SK-N-SH treated with all-trans-retinoic acid at 6 μM for 48 hours (cell line): ENCODE data around the gene ABCC1.

Experiments
- ATAC-seq: fragments of 200-7000 bp; cut with Tn5 transposase; 3 replicates; pipeline ENCODE4 v1.9.1; 2020; ENCODE audit warnings: mild to moderate bottlenecking, moderate library complexity
- ARNTL ChIP-seq: fragments of 450-650 bp; formaldehyde crosslinking; IDR thresholded peaks from 2 replicates; pipeline ENCODE4 v1.5.0; 2020; ENCODE audit warnings: low read depth, mild to moderate bottlenecking, moderate library complexity, borderline replicate concordance
- BACH2 ChIP-seq: fragments of 250-450 bp; sonication (Bioruptor Pico); IDR thresholded peaks from 2 replicates; pipeline ENCODE4 v1.9.0; 2021; ENCODE audit warnings: mild to moderate bottlenecking, borderline replicate concordance
- CREB5 ChIP-seq: fragments of 250-450 bp; sonication (Bioruptor Pico); IDR thresholded peaks from 2 replicates; pipeline ENCODE4 v1.5.1; 2020; ENCODE audit warnings: low read depth, mild to moderate bottlenecking, moderate library complexity
- CSDC2 ChIP-seq: fragments of 250-450 bp; sonication (Bioruptor Pico); IDR thresholded peaks from 2 replicates; pipeline ENCODE4 v1.5.0; 2020; ENCODE audit warnings: mild to moderate bottlenecking, moderate library complexity
- CSRNP3 ChIP-seq: fragments of 250-450 bp; sonication (Bioruptor Pico); IDR thresholded peaks from 2 replicates; pipeline ENCODE4 v1.5.1; 2021; ENCODE audit warnings: mild to moderate bottlenecking, moderate library complexity
- ESRRG ChIP-seq: fragments of 250-450 bp; sonication (Bioruptor Pico); IDR thresholded peaks from 2 replicates; pipeline ENCODE4 v1.6.1; 2021; ENCODE audit warnings: mild to moderate bottlenecking
- ISL1 ChIP-seq: fragments of 250-450 bp; sonication (Bioruptor Pico); IDR thresholded peaks from 2 replicates; pipeline ENCODE4 v2.1.2; 2022; ENCODE audit warnings: mild to moderate bottlenecking, moderate library complexity
- OSR1 ChIP-seq: fragments of 250-450 bp; sonication (Bioruptor Pico); IDR thresholded peaks from 2 replicates; pipeline ENCODE4 v1.8.0; 2022; ENCODE audit warnings: moderate library complexity, mild to moderate bottlenecking, inconsistent platforms
- PATZ1 ChIP-seq: fragments of 250-450 bp; sonication (Bioruptor Pico); IDR thresholded peaks from 2 replicates; pipeline ENCODE4 v1.8.0; 2020; ENCODE audit warnings: mild to moderate bottlenecking, moderate library complexity, borderline replicate concordance
- POU6F1 ChIP-seq: fragments of 250-450 bp; sonication (Bioruptor Pico); IDR thresholded peaks from 2 replicates; pipeline ENCODE4 v1.8.0; 2021; ENCODE audit warnings: low read depth, mild to moderate bottlenecking, moderate library complexity, borderline replicate concordance
- PPARA ChIP-seq: fragments of 250-450 bp; sonication (Bioruptor Pico); IDR thresholded peaks from 2 replicates; pipeline ENCODE4 v1.5.0; 2020; ENCODE audit warnings: mild to moderate bottlenecking, borderline replicate concordance
- RARB ChIP-seq: fragments of 250-450 bp; sonication (Bioruptor Pico); IDR thresholded peaks from 2 replicates; pipeline ENCODE4 v1.8.0; 2021; ENCODE audit warnings: mild to moderate bottlenecking, moderate library complexity
- SNAI2 ChIP-seq: fragments of 250-450 bp; sonication (Bioruptor Pico); IDR thresholded peaks from 2 replicates; pipeline ENCODE4 v1.5.0; 2020; ENCODE audit warnings: mild to moderate bottlenecking, moderate library complexity
- TCF4 ChIP-seq: fragments of 250-450 bp; sonication (Bioruptor Pico); IDR thresholded peaks from 2 replicates; pipeline ENCODE4 v1.8.0; 2021; ENCODE audit warnings: mild to moderate bottlenecking, moderate library complexity, borderline replicate concordance
- TOX ChIP-seq: fragments of 250-450 bp; sonication (Bioruptor Pico); IDR thresholded peaks from 2 replicates; pipeline ENCODE4 v1.8.0; 2021; ENCODE audit warnings: mild to moderate bottlenecking, moderate library complexity, borderline replicate concordance
- TSHZ2 ChIP-seq: fragments of 250-450 bp; sonication (Bioruptor Pico); IDR thresholded peaks from 2 replicates; pipeline ENCODE4 v1.5.0; 2020; ENCODE audit warnings: mild to moderate bottlenecking, moderate library complexity
- ZC3H10 ChIP-seq: fragments of 250-450 bp; sonication (Bioruptor Pico); IDR thresholded peaks from 2 replicates; pipeline ENCODE4 v1.5.1; 2021; ENCODE audit warnings: mild to moderate bottlenecking, moderate library complexity
- ZFP3 ChIP-seq: fragments of 250-450 bp; sonication (Bioruptor Pico); IDR thresholded peaks from 2 replicates; pipeline ENCODE4 v1.5.0; 2020; ENCODE audit warnings: mild to moderate bottlenecking, moderate library complexity
- ZFP30 ChIP-seq: fragments of 450-650 bp; formaldehyde crosslinking; IDR thresholded peaks from 2 replicates; pipeline ENCODE4 v1.5.0; 2022; ENCODE audit warnings: mild to moderate bottlenecking, moderate library complexity
- ZNF565 ChIP-seq: fragments of 450-650 bp; formaldehyde crosslinking; conservative IDR thresholded peaks from 2 replicates; pipeline ENCODE4 v1.5.0; 2020; ENCODE audit warnings: low read depth, mild to moderate bottlenecking, moderate library complexity
- ZNF70 ChIP-seq: fragments of 450-650 bp; formaldehyde crosslinking; IDR thresholded peaks from 2 replicates; pipeline ENCODE4 v1.5.0; 2020; ENCODE audit warnings: mild to moderate bottlenecking, moderate library complexity
- ZNF8 ChIP-seq: fragments of 450-650 bp; formaldehyde crosslinking; IDR thresholded peaks from 2 replicates; pipeline ENCODE4 v1.5.0; 2020; ENCODE audit warnings: mild to moderate bottlenecking, moderate library complexity

Gene ABCC1

GRCh38 chr16:16141784-16142396, 192.5 kb downstream of the ABCC1 start:
- TF ChIP-seq TCF4 (CRISPR knock-in tag) (no peak), ZC3H10 (no peak), POU6F1 (CRISPR knock-in tag) (no peak), ARNTL (CRISPR knock-in tag) (no peak), OSR1 (CRISPR knock-in tag) (no peak), PATZ1 (CRISPR knock-in tag) (no peak), CSDC2 (CRISPR knock-in tag) (no peak), TOX (CRISPR knock-in tag) (no peak), CREB5 (no peak), ISL1 (CRISPR knock-in tag) (no peak), ZNF8 (CRISPR knock-in tag) (no peak), ESRRG (CRISPR knock-in tag) (no peak), ZFP3 (CRISPR knock-in tag) (no peak), PPARA (CRISPR knock-in tag) (no peak)
- no peak for ATAC-seq

- TF ChIP-seq ZNF70 (CRISPR knock-in tag) (no peak), ZNF8 (CRISPR knock-in tag) (no peak), ZC3H10 (no peak), SNAI2 (no peak), OSR1 (CRISPR knock-in tag) (no peak), CSRNP3 (CRISPR knock-in tag) (no peak), ZFP30 (CRISPR knock-in tag) (no peak), RARB (CRISPR knock-in tag) (no peak), ESRRG (CRISPR knock-in tag) (no peak), CSDC2 (CRISPR knock-in tag) (no peak), ISL1 (CRISPR knock-in tag) (no peak), ZNF565 (CRISPR knock-in tag) (no peak), ZFP3 (CRISPR knock-in tag) (no peak), PATZ1 (CRISPR knock-in tag) (no peak), TSHZ2 (CRISPR knock-in tag) (no peak), TOX (CRISPR knock-in tag) (no peak), BACH2 (CRISPR knock-in tag) (no peak)
- peak; percentile 48; the same call in 1 of the 3 replicates for ATAC-seq
Observed at GRCh38 chr16:16143038-16143763, 193.8 kb downstream of the ABCC1 start.
